Measurements from ENCODE around the gene TGM2. TPM values are rescaled to one million over a fixed set of nuclear protein-coding genes. Genes with fewer than 3 reads are reported as not detected.

The TGM2 gene
- total RNA-seq, 4 donors from 2014 or later = 2.8 to 33.2 (median 11.5) TPM

DNA sequence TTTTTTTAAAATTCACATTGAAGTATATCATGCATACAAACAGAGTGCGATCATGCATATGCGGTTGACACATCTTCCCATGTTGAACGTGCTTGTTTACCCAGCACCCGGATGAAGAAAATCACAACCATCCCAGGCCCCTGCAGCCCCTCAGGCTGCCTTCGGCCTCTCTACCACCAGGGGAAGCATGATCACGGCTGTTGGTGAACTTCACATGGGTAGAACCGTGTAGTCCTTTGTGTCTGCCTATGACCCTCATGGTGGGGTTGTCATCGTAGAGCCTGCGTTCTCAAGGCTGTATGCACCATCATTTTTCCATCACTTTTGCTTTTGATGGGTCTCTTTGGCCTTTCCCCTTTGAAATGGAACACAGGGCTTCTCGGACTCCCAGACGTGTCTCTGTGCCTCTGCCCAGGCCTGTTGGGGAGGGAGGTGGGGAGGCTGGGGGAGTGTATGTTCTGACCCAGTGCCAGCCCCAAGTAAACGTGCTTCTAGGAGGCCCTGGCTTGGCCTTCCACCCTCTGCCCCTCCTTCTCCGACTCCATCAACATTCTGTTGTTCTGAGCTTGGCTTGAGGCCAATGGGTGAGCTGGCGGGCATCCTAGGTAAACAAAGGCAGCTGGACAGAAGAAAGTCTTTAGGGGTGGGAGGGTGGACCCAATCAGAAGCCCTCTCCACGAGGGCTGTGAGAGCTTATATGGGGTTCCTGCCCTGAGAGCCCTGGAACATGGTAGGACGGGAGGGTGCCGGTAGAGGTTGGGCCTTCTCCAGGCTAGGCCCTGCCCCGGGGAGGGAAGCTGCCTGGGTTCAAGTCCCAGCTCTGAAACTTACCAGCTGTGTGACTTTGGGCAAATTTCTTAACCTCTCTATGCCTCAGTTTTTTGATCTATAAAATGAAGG lies 39.7 kb downstream of the TGM2 start:
- Histone ChIP-seq H3K4me3 (no peak overlapping the region), H3K9me3 (no peaks in the 10 kb centered on the region), H3K27me3 (no peaks in the 10 kb centered on the region), H3K27ac (peak overlapping the region in 3 of 4 donors; percentile 67 to 81 (median 76)), H3K4me1 (peaks cover 6 to 41% (median 20%) of the 10 kb centered on the region in 3 donors), H3K36me3 (peaks cover 0 to 12% (median 0%) of the 10 kb centered on the region in 3 donors)
- no peak for DNase-seq
- intact Hi-C loops (cut with DNase I) = no loop called here
- 53 to 57% methylated on average over 14 to 15 of the region's 18 CpGs for WGBS, 2 donors
- no peak for TF ChIP-seq POLR2A (IDR thresholded peaks at IDR 0.05)
- TF ChIP-seq, protein P1, sequence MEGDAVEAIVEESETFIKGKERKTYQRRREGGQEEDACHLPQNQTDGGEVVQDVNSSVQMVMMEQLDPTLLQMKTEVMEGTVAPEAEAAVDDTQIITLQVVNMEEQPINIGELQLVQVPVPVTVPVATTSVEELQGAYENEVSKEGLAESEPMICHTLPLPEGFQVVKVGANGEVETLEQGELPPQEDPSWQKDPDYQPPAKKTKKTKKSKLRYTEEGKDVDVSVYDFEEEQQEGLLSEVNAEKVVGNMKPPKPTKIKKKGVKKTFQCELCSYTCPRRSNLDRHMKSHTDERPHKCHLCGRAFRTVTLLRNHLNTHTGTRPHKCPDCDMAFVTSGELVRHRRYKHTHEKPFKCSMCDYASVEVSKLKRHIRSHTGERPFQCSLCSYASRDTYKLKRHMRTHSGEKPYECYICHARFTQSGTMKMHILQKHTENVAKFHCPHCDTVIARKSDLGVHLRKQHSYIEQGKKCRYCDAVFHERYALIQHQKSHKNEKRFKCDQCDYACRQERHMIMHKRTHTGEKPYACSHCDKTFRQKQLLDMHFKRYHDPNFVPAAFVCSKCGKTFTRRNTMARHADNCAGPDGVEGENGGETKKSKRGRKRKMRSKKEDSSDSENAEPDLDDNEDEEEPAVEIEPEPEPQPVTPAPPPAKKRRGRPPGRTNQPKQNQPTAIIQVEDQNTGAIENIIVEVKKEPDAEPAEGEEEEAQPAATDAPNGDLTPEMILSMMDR (IDR thresholded peaks at IDR 0.05) = peak in 1 of 6 experiments; percentile 15

- Histone ChIP-seq H3K4me1 (peaks cover 6 to 41% (median 20%) of the 10 kb centered on the region in 3 donors), H3K27me3 (no peaks in the 10 kb centered on the region), H3K36me3 (no peaks in the 10 kb centered on the region), H3K27ac (peak overlapping the region in 3 of 4 donors; percentile 4 to 79 (median 79)), H3K9me3 (no peaks in the 10 kb centered on the region), H3K4me3 (no peak overlapping the region)
- TF ChIP-seq POLR2A (IDR thresholded peaks at IDR 0.05) = no peak
- TF ChIP-seq, protein P1 (IDR thresholded peaks at IDR 0.05) = peak in 1 of 6 experiments; percentile 8
- no peak for DNase-seq
- intact Hi-C loops (cut with DNase I) = no loop called here
- WGBS, 2 donors = 26 to 35% methylated on average over 4 of the region's 4 CpGs
These were observed 42.0 kb downstream of the TGM2 start for GRCh38 chr20:38123021-38123587.

DNA sequence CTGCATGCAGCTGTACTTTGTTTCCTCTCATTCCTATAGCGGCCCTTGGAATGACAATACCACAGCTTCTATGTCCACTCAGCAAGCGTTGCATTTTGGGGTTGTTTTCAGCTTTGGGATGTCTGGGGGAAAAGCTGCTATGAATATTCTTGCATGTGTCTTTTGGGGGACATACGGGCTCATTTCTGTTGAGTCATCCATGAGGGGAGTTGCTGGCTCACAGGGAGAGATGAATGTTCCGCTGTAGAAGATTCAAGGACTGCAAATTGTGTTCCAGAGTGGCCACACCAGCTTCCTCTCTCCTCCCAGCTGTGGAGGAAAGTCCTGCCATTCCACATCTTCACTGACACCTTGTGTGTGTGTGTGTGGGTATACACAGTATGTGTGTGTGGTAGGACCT lies 43.3 kb downstream of the TGM2 start:
- no peak overlapping the region for H3K4me3 ChIP-seq
- 81 to 100% methylated on average over 1 to 4 of the region's 4 CpGs for WGBS, 2 donors
- no peak overlapping the region for H3K27ac ChIP-seq
- TF ChIP-seq, protein P1 (IDR thresholded peaks at IDR 0.05) = no peak
- no peak for TF ChIP-seq POLR2A (IDR thresholded peaks at IDR 0.05)
- no peaks in the 10 kb centered on the region for H3K27me3 ChIP-seq
- intact Hi-C loops (cut with DNase I) = no loop called here
- peaks cover 2 to 29% (median 16%) of the 10 kb centered on the region in 3 donors for H3K4me1 ChIP-seq
- no peaks in the 10 kb centered on the region for H3K36me3 ChIP-seq
- no peaks in the 10 kb centered on the region for H3K9me3 ChIP-seq
- DNase-seq = no peak

- TF ChIP-seq POLR2A (IDR thresholded peaks at IDR 0.05) = no peak
- TF ChIP-seq, protein P1 (IDR thresholded peaks at IDR 0.05) = no peak
- Histone ChIP-seq H3K4me3 (no peak overlapping the region), H3K27ac (no peak overlapping the region), H3K9me3 (no peaks in the 10 kb centered on the region), H3K36me3 (no peaks in the 10 kb centered on the region), H3K27me3 (no peaks in the 10 kb centered on the region), H3K4me1 (peaks cover 0 to 18% (median 5%) of the 10 kb centered on the region in 3 donors)
- WGBS, 2 donors = 84 to 96% methylated on average over 3 to 4 of the region's 4 CpGs
- no peak for DNase-seq
- intact Hi-C loops (cut with DNase I) = no loop called here
These were observed 44.5 kb downstream of the TGM2 start for GRCh38 chr20:38120625-38120988.

DNA sequence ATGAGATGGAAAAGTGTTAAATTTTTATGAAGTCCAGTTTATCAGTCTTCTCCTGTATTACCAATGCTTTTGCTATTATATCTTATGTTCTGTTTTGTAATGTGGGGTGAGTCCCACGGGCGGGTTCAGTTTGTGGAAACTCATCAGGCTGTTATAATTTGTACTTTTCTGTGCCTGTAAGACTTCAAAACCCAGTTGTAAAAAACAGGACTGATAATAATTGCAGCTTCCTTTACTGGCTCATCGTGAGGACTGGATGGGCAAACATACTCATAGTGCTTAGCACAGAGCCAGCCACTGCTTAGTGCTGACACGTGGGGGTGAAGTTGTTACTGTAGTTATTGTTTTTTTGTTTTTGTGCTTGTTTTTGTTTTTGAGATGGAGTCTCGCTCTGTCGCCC lies 45.6 kb downstream of the TGM2 start:
- H3K9me3 ChIP-seq = no peaks in the 10 kb centered on the region
- intact Hi-C loops (cut with DNase I) = no loop called here
- H3K27ac ChIP-seq = peak overlapping the region in 1 of 4 donors; percentile 3
- H3K36me3 ChIP-seq = no peaks in the 10 kb centered on the region
- WGBS, 2 donors = 78 to 82% methylated on average over 6 of the region's 6 CpGs
- TF ChIP-seq, protein P1 (IDR thresholded peaks at IDR 0.05) = no peak
- no peak for TF ChIP-seq POLR2A (IDR thresholded peaks at IDR 0.05)
- H3K4me1 ChIP-seq = peaks cover 0 to 11% (median 5%) of the 10 kb centered on the region in 3 donors
- DNase-seq = no peak
- no peak overlapping the region for H3K4me3 ChIP-seq
- H3K27me3 ChIP-seq = no peaks in the 10 kb centered on the region

All from esophagus squamous epithelium (tissue), 5 donors.